ENCODE results near the gene WNT3. TPM values are rescaled to one million over a fixed set of nuclear protein-coding genes. Genes with fewer than 3 reads are reported as not detected.

Gene WNT3
- total and polyA plus RNA-seq, 4 donors: 0.19 to 4.3 (median 2.7) TPM

DNA sequence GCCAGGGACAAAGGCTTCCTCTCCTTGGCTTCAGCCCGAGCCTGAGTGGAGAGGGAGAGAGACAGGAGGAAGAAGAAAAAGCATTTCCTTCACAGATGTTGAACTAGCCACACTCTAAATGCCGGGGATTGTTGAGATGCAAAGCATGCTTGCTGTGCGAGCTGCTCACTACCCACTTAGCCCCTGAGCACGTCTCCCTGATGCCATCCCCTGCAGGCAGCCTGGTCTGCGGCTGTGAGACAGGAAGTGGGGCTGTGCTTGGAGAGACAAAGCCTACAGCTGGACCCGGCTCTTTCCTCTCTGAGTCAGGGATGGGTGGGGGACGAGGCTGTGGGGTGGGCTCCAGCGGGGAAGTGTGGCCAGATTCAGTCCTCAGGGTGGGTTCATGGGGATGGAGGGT is 46.6 kb upstream of the WNT3 start:
- Histone ChIP-seq H3K4me1 (ENCODE audit: control insufficient read depth in 4 of 4, insufficient read depth in 4 of 4, low read length in 3 of 4) (peaks cover 2 to 6% (median 3%) of the 10 kb centered on the region in 4 donors), H3K9me3 (ENCODE audit: control insufficient read depth in 4 of 4, low read length in 3 of 4) (no peaks in the 10 kb centered on the region), H3K9ac (ENCODE audit: low read depth in 1 of 2, low read length in 2 of 2) (no peak overlapping the region), H3K27ac (ENCODE audit: low read depth in 1 of 2, low read length in 2 of 2) (no peak overlapping the region), H3K27me3 (ENCODE audit: control insufficient read depth in 4 of 4, insufficient read depth in 4 of 4, low read length in 3 of 4) (no peaks in the 10 kb centered on the region), H3K36me3 (ENCODE audit: control insufficient read depth in 4 of 4, insufficient read depth in 3 of 4, low read depth in 1 of 4, low read length in 3 of 4) (no peaks in the 10 kb centered on the region), H3K4me3 (ENCODE audit: low read depth in 1 of 3, low read length in 3 of 3) (no peak overlapping the region)
- TF ChIP-seq, protein P1, sequence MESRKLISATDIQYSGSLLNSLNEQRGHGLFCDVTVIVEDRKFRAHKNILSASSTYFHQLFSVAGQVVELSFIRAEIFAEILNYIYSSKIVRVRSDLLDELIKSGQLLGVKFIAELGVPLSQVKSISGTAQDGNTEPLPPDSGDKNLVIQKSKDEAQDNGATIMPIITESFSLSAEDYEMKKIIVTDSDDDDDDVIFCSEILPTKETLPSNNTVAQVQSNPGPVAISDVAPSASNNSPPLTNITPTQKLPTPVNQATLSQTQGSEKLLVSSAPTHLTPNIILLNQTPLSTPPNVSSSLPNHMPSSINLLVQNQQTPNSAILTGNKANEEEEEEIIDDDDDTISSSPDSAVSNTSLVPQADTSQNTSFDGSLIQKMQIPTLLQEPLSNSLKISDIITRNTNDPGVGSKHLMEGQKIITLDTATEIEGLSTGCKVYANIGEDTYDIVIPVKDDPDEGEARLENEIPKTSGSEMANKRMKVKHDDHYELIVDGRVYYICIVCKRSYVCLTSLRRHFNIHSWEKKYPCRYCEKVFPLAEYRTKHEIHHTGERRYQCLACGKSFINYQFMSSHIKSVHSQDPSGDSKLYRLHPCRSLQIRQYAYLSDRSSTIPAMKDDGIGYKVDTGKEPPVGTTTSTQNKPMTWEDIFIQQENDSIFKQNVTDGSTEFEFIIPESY (IDR thresholded peaks at IDR 0.05): no peak
- TF ChIP-seq EGR1 (IDR thresholded peaks at IDR 0.05; ENCODE audit: low read depth in 2 of 2) (no peak), SP1 (IDR thresholded peaks at IDR 0.05) (no peak), FOXA1 (IDR thresholded peaks at IDR 0.05) (no peak), RAD21 (IDR thresholded peaks at IDR 0.05) (no peak), JUND (IDR thresholded peaks at IDR 0.05) (no peak), TAF1 (conservative IDR thresholded peaks at IDR 0.05) (no peak), HNF4G (IDR thresholded peaks at IDR 0.05) (no peak), HNF4A (conservative IDR thresholded peaks at IDR 0.05) (no peak), GABPA (IDR thresholded peaks at IDR 0.05 in 1 of 2, conservative IDR thresholded peaks at IDR 0.05 in 1 of 2) (no peak), RXRA (IDR thresholded peaks at IDR 0.05) (no peak), CTCF (IDR thresholded peaks at IDR 0.05; ENCODE audit: low read depth, low read length, missing input control) (no peak), YY1 (IDR thresholded peaks at IDR 0.05) (no peak), FOXA2 (IDR thresholded peaks at IDR 0.05) (no peak), NR2F2 (IDR thresholded peaks at IDR 0.05) (no peak)
- TF ChIP-seq, protein P2, sequence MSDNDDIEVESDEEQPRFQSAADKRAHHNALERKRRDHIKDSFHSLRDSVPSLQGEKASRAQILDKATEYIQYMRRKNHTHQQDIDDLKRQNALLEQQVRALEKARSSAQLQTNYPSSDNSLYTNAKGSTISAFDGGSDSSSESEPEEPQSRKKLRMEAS (IDR thresholded peaks at IDR 0.05): no peak
- TF ChIP-seq, protein P3, sequence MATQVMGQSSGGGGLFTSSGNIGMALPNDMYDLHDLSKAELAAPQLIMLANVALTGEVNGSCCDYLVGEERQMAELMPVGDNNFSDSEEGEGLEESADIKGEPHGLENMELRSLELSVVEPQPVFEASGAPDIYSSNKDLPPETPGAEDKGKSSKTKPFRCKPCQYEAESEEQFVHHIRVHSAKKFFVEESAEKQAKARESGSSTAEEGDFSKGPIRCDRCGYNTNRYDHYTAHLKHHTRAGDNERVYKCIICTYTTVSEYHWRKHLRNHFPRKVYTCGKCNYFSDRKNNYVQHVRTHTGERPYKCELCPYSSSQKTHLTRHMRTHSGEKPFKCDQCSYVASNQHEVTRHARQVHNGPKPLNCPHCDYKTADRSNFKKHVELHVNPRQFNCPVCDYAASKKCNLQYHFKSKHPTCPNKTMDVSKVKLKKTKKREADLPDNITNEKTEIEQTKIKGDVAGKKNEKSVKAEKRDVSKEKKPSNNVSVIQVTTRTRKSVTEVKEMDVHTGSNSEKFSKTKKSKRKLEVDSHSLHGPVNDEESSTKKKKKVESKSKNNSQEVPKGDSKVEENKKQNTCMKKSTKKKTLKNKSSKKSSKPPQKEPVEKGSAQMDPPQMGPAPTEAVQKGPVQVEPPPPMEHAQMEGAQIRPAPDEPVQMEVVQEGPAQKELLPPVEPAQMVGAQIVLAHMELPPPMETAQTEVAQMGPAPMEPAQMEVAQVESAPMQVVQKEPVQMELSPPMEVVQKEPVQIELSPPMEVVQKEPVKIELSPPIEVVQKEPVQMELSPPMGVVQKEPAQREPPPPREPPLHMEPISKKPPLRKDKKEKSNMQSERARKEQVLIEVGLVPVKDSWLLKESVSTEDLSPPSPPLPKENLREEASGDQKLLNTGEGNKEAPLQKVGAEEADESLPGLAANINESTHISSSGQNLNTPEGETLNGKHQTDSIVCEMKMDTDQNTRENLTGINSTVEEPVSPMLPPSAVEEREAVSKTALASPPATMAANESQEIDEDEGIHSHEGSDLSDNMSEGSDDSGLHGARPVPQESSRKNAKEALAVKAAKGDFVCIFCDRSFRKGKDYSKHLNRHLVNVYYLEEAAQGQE (IDR thresholded peaks at IDR 0.05): no peak
- DNase-seq (ENCODE audit: low spot score): no peak
- WGBS: 71% methylated on average over 8 of the region's 8 CpGs
